Activated CD4-positive, alpha-beta memory T cell treated with anti-CD3 and anti-CD28 coated beads, Interleukin-2, amount 10 ng/mL, durations not matched to agents 7 days and 5 days (primary cell): ENCODE measurements around the gene NDUFA7. TPM values are rescaled to one million over a fixed set of nuclear protein-coding genes. Genes with fewer than 3 reads are reported as not detected.
A peak's percentile ranks its signal among the peaks of the same experiment; 100 is the strongest.
"Not testable (repeated sequence)": the region's sequence is repeated elsewhere in the genome, so short reads cannot be mapped to it uniquely, and the experiment has no call there.

Experiments used
- CTCF ChIA-PET: fragments of 350-600 bp; sonication (Branson Sonifier 250); formaldehyde crosslinking; loops from one replicate; lab custom pipeline; 2021; ENCODE audit warnings: antibody characterized with exemption, inconsistent platforms; lab: Charles Lee
- POLR2A ChIA-PET: fragments of 350-600 bp; sonication (Branson Sonifier 250); formaldehyde crosslinking; loops from one replicate; lab custom pipeline; 2021; ENCODE audit warnings: antibody characterized with exemption; lab: Charles Lee
- DNase-seq: peaks from one replicate; pipeline ENCODE4 v3.0.0-alpha.2; 2020
- H3K27ac Mint-ChIP-seq: one replicate; pipeline ENCODE4 v1.8.0; 2021; ENCODE audit warnings: mild to moderate bottlenecking, mixed read lengths
- H3K27me3 Mint-ChIP-seq: one replicate; pipeline ENCODE4 v1.8.0; 2021; ENCODE audit warnings: mixed read lengths
- H3K36me3 Mint-ChIP-seq: one replicate; pipeline ENCODE4 v1.8.0; 2021; ENCODE audit warnings: low read depth, mixed read lengths
- H3K4me1 Mint-ChIP-seq: one replicate; pipeline ENCODE4 v1.8.0; 2021; ENCODE audit warnings: mixed read lengths
- H3K4me3 Mint-ChIP-seq: one replicate; pipeline ENCODE4 v1.8.0; 2021; ENCODE audit warnings: mild to moderate bottlenecking, mixed read lengths
- H3K9me3 Mint-ChIP-seq: one replicate; pipeline ENCODE4 v1.8.0; 2021; ENCODE audit warnings: mixed read lengths
- total RNA-seq, 2 experiments: library from RNA; stranded (reverse); gene quantifications; one replicate each; pipeline ENCODE4 v1.2.3, GENCODE V29; 2021

NDUFA7 gene
- total RNA-seq, 2 experiments from 2014 or later = 67.1 to 67.3 TPM

GRCh38 chr19:8310342-8311055, 10.7 kb downstream of the NDUFA7 start:
- Mint-ChIP-seq H3K4me3 (no peak overlapping the region), H3K27me3 (no peaks in the 10 kb centered on the region), H3K4me1 (peaks cover 35% of the 10 kb centered on the region), H3K27ac (no peak overlapping the region), H3K9me3 (no peaks in the 10 kb centered on the region), H3K36me3 (peaks cover 32% of the 10 kb centered on the region)
- CTCF ChIA-PET = interaction anchor here (1.3 kb wide), 1 partner anchor 9 kb away, joined by 5 read pairs; no protein-coding TSS in a partner anchor
- no peak for DNase-seq
- POLR2A ChIA-PET = interaction anchor here (1.1 to 3.2 kb wide), 3 partner anchors 10 to 210 kb away, joined by 3 to 25 read pairs (median 21); partner anchors contain the start of genes NDUFA7 and RPS28

DNA sequence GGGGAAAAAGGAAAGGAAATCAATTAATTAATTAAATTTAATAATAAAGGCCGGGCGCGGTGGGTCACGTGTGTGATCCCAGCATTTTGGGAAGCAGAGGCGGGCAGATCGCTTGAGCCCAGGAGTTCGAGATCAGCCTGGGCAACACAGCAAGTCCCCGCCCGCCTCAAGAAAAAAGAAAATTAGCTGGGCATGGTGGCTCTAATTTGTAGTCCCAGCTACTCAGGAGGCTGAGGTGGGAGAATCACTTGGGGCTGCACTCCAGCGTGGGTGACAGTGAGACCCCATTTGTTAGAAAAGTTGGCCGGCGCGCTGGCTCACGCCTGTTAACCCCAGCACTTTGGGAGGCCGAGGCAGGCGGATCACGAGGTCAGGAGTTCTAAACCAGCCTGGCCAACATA, 12.3 kb downstream of the NDUFA7 start:
- Mint-ChIP-seq H3K27ac (no peak overlapping the region), H3K27me3 (no peaks in the 10 kb centered on the region), H3K9me3 (no peaks in the 10 kb centered on the region), H3K36me3 (peaks cover 27% of the 10 kb centered on the region), H3K4me3 (peak overlapping the region; percentile 90), H3K4me1 (peaks cover 39% of the 10 kb centered on the region)
- no peak for DNase-seq
- ChIA-PET CTCF (interaction anchor here (0.6 to 1.6 kb wide), 2 partner anchors 104 to 345 kb away, joined by 3 to 5 read pairs; partner anchors contain the start of gene MARCHF2), POLR2A (interaction anchor here (1.7 to 3.2 kb wide), 2 partner anchors 12 to 40 kb away, joined by 4 to 25 read pairs; partner anchors contain the start of genes NDUFA7 and RPS28)

DNA sequence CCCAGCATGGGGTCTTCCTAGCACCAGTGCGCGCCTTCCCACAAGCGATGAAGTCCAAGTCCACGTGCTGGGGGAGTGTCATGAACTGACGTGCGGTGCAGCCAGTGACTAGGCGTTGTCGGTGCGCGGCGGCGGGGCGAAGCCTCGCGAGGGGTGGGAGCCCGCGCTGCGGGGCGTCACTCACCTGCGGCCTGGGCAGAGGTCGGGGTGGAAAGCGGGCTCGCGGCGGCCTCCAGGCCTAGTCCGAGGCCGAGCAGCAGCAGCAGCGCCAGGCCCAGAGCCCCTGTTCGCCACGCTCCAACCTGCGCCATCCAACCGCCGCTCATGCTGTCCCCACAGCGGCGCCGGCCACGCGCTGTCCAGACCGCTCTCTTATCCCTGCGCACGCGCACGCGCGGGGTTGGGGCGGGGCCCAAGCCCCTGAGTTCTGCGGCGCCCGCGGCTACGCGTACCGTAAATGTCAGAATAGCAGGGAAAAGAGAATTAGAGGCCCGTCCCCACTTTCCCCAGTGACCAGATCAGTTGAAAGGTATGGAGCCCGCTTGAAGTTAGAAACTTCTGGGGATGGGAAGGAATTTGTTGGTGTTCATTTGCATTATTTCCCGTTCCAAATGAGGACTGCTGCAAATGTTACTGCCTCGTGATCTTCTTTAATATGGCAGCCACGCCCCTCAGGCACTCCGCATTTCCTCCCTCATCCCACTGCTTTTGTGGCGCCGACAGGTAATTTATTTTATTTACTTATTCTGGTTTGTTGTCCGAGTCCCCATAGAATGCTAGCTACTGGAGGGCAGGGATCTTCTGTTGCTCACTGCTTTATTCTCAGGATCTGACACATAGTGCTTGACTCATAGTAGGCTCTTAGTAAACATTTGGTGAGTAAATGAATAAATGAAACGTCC, 13.0 kb downstream of the NDUFA7 start, which contains the start of gene CD320:
Gene CD320, minus strand, starts transcription at position 394 of the 902 bp plus-strand sequence. Its CDS starts 68 bp downstream, at position 326.
- Mint-ChIP-seq H3K4me3 (peak within 1 kb of the TSS; percentile 90), H3K27ac (peak within 1 kb of the TSS; percentile 76), H3K36me3 (peaks cover 27% of the 10 kb centered on the region), H3K27me3 (no peaks in the 10 kb centered on the region), H3K9me3 (no peaks in the 10 kb centered on the region), H3K4me1 (peaks cover 39% of the 10 kb centered on the region)
- DNase-seq = peak; percentile 88
- ChIA-PET CTCF (interaction anchor here (1.6 kb wide), 1 partner anchor 105 kb away, joined by 3 read pairs; the partner anchor contains the start of gene MARCHF2), POLR2A (interaction anchor here (0.9 to 3.2 kb wide), 3 partner anchors 11 to 39 kb away, joined by 3 to 25 read pairs (median 4); partner anchors contain the start of genes NDUFA7 and RPS28)

DNA sequence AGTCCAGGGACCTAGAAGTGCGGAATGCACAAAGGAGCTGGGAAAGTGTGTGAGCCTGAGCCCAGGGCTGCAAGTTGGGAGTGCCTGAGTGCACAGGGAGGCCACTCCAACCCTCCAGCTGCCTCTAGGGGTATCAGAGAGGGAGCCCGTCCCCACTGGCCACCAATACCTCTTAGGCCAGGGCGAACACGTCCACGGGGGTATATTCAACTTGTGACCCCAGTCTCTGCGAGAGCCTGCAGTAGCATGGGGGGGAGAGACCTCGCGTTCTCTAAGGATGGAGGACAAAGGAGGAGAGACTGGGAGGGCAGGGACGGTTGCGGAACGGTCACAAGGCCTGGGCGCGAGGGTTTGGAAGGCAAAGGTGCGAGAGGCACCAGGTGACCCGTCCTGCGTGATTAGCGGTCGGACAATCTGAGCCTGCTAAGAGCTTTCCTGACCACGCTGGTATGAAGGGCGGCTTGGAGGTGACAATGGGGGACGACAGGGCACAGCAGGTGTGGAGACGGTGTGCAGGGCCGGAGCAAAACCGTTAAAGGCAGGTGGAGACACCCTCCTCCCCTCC, 13.7 kb downstream of the NDUFA7 start:
- CTCF ChIA-PET = interaction anchor here (1.6 kb wide), 1 partner anchor 106 kb away, joined by 3 read pairs; the partner anchor contains the start of gene MARCHF2
- peak overlapping the region; percentile 90 for H3K4me3 Mint-ChIP-seq
- no peaks in the 10 kb centered on the region for H3K9me3 Mint-ChIP-seq
- peaks cover 39% of the 10 kb centered on the region for H3K4me1 Mint-ChIP-seq
- DNase-seq = no peak
- POLR2A ChIA-PET = interaction anchor here (0.9 to 3.2 kb wide), 3 partner anchors 11 to 39 kb away, joined by 3 to 25 read pairs (median 4); partner anchors contain the start of genes NDUFA7 and RPS28
- H3K27ac Mint-ChIP-seq = peak overlapping the region; percentile 76
- H3K36me3 Mint-ChIP-seq = peaks cover 27% of the 10 kb centered on the region
- no peaks in the 10 kb centered on the region for H3K27me3 Mint-ChIP-seq

DNA sequence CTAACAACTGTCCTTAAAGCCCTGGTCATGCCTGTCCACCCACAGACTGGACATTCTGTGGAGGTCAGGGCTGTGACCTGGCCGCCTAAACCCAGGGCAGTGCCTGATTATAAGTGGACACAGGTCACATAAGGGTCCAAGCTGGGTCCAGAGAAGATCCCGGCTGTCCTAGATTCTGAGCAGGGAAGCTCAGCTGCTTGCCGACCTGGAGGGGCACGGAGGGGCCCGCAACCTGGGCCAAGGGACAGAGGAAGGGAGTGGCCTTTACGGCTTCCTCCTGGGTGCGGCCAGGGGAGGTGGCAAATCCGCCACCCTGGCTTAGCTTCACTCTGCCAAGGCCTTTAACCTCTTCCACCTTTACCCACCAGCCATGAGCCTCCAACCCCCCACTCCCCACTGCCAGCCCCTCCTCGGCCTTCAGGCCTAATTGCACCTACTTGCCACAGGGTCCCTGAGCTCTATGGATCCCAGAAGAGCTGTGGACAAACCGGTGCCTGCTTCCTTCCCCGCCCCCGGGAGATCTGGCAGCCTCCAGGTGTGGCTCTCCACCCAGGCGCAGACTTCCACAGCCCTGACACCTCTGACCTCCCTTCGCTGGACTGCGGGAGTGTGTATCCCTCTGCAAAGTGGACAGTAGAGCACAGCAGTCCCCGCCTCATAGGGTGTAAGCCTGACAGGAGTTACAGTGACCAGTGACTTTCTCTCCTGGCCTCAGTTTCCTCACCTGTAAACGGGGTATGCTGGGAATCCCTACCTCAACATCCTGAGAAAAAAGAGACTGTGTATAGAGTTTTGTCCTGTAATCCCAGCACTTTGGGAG, 14.7 kb downstream of the NDUFA7 start:
- Mint-ChIP-seq H3K9me3 (no peaks in the 10 kb centered on the region), H3K27ac (peak overlapping the region; percentile 76), H3K36me3 (peaks cover 25% of the 10 kb centered on the region), H3K27me3 (no peaks in the 10 kb centered on the region), H3K4me1 (peaks cover 39% of the 10 kb centered on the region), H3K4me3 (peak overlapping the region; percentile 90)
- no peak for DNase-seq
- ChIA-PET POLR2A (interaction anchor here (0.7 to 3.9 kb wide), 4 partner anchors 12 to 302 kb away, joined by 3 to 18 read pairs (median 4); partner anchors contain the start of genes NDUFA7 and RPS28), CTCF (no interaction called here)

DNA sequence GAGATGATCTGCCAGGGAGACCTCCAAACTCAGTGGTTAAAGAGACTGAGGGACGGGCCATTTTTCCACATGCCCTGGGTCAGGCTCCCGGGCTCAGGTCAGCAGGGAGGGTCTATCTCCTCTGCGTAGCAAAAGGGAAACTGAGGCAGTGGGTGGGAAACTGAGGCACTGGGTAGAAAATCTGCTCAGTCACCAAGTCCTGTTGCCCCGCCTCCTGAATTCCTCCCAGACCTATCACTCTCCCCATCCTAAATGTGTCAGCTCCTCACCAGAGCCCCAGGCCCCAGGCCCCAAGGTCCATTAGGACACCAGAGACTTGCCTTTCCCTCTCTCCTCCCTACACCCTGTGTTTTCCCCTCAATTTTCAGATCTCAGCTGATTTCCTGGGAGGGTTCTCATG, 15.4 kb downstream of the NDUFA7 start:
- Mint-ChIP-seq H3K36me3 (peaks cover 21% of the 10 kb centered on the region), H3K27me3 (no peaks in the 10 kb centered on the region), H3K4me1 (peaks cover 39% of the 10 kb centered on the region), H3K4me3 (no peak overlapping the region), H3K27ac (peak overlapping the region; percentile 76), H3K9me3 (no peaks in the 10 kb centered on the region)
- ChIA-PET POLR2A (interaction anchor here (0.7 to 3.9 kb wide), 4 partner anchors 13 to 301 kb away, joined by 3 to 18 read pairs (median 4); partner anchors contain the start of genes NDUFA7 and RPS28), CTCF (no interaction called here)
- DNase-seq = no peak

DNA sequence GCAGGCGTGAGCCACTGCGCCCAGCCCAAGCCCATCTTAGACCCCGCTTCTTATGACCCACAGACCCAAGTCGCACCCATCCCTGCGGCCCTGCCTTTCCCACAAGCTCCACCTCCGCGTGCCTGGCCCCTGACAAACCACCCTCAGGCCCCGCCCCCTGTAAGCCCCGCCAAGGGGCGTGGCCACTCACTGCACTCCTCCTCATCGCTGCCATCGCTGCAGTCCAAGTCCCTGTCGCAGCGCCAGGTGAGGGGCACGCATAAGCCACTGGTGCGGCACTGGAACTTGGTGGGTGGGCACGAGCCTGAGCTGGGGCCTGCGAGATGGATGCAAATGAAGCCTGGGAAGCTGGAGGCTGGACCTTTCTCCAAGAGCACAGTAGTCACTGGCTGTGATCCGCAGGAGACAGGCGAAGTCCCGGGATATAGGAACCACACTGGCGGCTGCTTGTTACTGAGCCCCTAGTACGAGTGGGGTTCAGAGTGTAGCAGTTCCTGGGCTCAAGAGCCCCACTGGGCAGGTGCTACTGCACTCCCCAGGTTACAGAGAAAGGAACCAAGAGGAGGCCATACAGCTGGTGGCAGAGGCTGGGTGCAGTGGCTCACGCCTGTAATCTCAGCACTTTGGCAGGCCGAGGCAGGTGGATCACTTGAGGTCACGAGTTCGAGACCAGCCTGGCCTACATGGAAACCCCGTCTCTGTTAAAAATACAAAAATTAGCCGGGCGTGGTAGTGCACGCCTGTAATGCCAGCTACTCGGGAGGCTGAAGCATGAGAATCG, 16.1 kb downstream of the NDUFA7 start:
- Mint-ChIP-seq H3K27ac (no peak overlapping the region), H3K9me3 (no peaks in the 10 kb centered on the region), H3K36me3 (peaks cover 21% of the 10 kb centered on the region), H3K27me3 (no peaks in the 10 kb centered on the region), H3K4me3 (no peak overlapping the region), H3K4me1 (peaks cover 39% of the 10 kb centered on the region)
- peak; percentile 30 for DNase-seq
- CTCF ChIA-PET = no interaction called here
- POLR2A ChIA-PET = interaction anchor here (1.0 to 3.9 kb wide), 2 partner anchors 16 to 19 kb away, joined by 3 to 18 read pairs; partner anchors contain the start of genes NDUFA7 and RPS28

GRCh38 chr19:8302734-8303133, 18.4 kb downstream of the NDUFA7 start:
- Mint-ChIP-seq H3K27me3 (no peaks in the 10 kb centered on the region), H3K36me3 (peaks cover 14% of the 10 kb centered on the region), H3K27ac (no peak overlapping the region), H3K4me1 (peaks cover 23% of the 10 kb centered on the region), H3K4me3 (no peak overlapping the region), H3K9me3 (no peaks in the 10 kb centered on the region)
- CTCF ChIA-PET = no interaction called here
- POLR2A ChIA-PET = interaction anchor here (0.7 kb wide), 1 partner anchor 1077 kb away, joined by 3 read pairs; no protein-coding TSS in a partner anchor
- DNase-seq = peak; percentile 8

DNA sequence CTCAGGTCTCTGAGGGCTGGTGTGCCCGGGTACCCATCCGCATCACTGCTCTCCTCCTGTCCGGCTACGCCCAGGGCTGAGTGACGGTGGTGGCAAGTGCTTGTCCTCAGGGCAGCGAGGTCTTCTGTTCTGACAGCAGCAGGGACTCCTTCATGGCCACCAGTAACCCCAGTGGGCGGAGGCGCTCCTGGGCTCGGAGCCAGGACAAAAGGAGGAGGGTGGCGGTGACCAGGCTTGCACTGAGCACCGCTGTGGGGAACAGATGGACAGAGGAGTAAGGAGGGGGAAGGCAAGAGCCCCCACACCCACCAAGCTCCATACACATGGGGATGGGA, 18.9 kb downstream of the NDUFA7 start:
- peaks cover 19% of the 10 kb centered on the region for H3K4me1 Mint-ChIP-seq
- H3K36me3 Mint-ChIP-seq = peaks cover 10% of the 10 kb centered on the region
- ChIA-PET CTCF (no interaction called here), POLR2A (no interaction called here)
- H3K27me3 Mint-ChIP-seq = no peaks in the 10 kb centered on the region
- peak; percentile 11 for DNase-seq
- H3K4me3 Mint-ChIP-seq = no peak overlapping the region
- H3K27ac Mint-ChIP-seq = no peak overlapping the region
- H3K9me3 Mint-ChIP-seq = no peaks in the 10 kb centered on the region

DNA sequence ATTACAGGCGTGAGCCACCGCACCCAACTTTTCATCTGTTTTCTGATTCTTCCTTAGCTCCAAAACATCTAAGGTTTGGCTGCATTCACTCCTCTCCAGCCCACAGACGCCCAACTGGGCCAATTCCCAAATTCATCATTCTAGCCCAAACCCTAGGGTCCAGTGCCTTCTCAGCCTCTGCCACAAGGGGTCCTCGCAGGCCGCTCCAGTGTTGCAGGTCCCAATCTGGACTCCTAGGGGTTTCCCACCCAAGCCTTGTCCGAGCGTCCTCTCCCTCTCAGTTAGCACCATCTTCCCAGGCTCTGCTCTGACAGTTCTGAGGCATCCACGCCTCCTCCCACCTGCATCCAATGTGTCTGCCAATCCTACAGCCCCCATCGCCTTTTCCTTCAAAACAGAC, 29.8 kb downstream of the NDUFA7 start:
- H3K36me3 Mint-ChIP-seq, CTCF ChIA-PET, H3K9me3 Mint-ChIP-seq, H3K27me3 Mint-ChIP-seq, H3K4me3 Mint-ChIP-seq, POLR2A ChIA-PET, DNase-seq, H3K4me1 Mint-ChIP-seq, H3K27ac Mint-ChIP-seq: not testable (repeated sequence)

DNA sequence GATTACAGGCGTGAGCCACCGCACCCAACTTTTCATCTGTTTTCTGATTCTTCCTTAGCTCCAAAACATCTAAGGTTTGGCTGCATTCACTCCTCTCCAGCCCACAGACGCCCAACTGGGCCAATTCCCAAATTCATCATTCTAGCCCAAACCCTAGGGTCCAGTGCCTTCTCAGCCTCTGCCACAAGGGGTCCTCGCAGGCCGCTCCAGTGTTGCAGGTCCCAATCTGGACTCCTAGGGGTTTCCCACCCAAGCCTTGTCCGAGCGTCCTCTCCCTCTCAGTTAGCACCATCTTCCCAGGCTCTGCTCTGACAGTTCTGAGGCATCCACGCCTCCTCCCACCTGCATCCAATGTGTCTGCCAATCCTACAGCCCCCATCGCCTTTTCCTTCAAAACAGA, 44.7 kb downstream of the NDUFA7 start:
- CTCF ChIA-PET, H3K36me3 Mint-ChIP-seq, DNase-seq: not testable (repeated sequence)

More for the DNA sequence above, 44.7 kb downstream of the NDUFA7 start:
- H3K27ac Mint-ChIP-seq, H3K4me1 Mint-ChIP-seq, POLR2A ChIA-PET, H3K9me3 Mint-ChIP-seq, H3K4me3 Mint-ChIP-seq, H3K27me3 Mint-ChIP-seq: not testable (repeated sequence)
